ENCODE data around the gene CLIP1.
A peak's percentile ranks its signal among the peaks of the same experiment; 100 is the strongest.
"Not testable (repeated sequence)": the region's sequence is repeated elsewhere in the genome, so short reads cannot be mapped to it uniquely, and the experiment has no call there.

The CLIP1 gene

DNA sequence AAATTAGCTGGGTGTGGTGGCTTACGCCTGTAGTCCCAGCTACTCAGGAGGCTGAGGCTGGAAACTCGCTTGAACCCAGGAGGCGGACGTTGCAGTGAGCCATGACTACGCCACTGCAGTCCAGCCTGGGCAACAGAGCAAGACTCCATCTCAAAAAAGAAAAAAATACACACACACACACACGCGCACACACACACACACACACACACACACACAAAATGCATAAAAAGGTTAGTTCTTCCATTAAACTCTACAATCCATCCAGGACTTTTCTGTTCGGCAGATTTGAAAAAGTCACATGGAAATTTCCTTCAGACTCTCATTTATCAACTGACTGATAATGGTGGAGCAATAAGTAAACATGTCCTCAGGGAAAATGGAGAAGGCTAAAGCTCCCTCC lies 147.0 kb downstream of the CLIP1 start:
- TF ChIP-seq, protein P1, sequence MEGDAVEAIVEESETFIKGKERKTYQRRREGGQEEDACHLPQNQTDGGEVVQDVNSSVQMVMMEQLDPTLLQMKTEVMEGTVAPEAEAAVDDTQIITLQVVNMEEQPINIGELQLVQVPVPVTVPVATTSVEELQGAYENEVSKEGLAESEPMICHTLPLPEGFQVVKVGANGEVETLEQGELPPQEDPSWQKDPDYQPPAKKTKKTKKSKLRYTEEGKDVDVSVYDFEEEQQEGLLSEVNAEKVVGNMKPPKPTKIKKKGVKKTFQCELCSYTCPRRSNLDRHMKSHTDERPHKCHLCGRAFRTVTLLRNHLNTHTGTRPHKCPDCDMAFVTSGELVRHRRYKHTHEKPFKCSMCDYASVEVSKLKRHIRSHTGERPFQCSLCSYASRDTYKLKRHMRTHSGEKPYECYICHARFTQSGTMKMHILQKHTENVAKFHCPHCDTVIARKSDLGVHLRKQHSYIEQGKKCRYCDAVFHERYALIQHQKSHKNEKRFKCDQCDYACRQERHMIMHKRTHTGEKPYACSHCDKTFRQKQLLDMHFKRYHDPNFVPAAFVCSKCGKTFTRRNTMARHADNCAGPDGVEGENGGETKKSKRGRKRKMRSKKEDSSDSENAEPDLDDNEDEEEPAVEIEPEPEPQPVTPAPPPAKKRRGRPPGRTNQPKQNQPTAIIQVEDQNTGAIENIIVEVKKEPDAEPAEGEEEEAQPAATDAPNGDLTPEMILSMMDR (IDR thresholded peaks at IDR 0.05; ENCODE audit: insufficient read depth, low read length, missing control alignments): no peak
- POLR2A ChIA-PET: no interaction called here
- DNase-seq (ENCODE audit: low read depth, low spot score): no peak
- no peak overlapping the region for H3K4me3 ChIP-seq (ENCODE audit: low read depth, low read length)
- CTCF ChIA-PET: interaction anchor here (1.0 kb wide), 1 partner anchor 81 kb away, joined by 3 read pairs; no protein-coding TSS in a partner anchor

DNA sequence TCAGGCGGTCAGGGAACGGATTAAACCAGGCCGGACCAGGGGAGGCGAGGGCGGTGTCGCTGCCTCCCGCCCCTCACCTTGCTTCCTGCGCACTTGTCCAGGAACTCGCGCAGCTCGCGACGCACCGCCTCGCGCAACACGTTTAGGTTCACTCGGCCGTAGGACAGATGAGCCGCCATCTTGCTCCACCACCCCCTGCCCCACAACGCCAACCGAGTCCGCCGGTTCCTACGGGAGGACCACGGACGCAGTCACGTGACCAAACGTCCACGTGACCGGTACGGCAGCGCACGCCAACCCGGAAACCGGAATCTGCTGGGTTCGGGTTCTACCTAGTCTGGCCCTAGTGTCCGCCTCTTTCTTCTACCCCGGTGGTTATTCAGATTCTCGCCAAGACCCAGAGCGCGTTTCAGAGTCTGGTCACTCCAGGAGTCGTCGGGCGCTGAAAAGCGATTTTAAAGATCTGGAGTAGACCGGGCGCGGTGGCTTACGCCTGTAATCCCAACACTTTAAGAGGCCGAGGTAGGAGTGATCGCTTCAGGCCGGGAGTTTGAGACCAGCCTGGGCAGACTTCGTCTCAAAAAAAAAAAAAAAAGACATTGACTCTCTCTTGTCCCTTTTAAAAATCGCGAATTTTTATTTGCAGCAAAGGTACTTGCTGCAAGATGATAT lies 156.1 kb downstream of the CLIP1 start, which contains the start of gene VPS33A:
VPS33A (minus strand) TSS at position 265 of the 672 bp plus-strand sequence; CDS start at position 179, 86 bp downstream.
- DNase-seq (ENCODE audit: low read depth, low spot score): peak; percentile 92
- TF ChIP-seq, protein P1 (IDR thresholded peaks at IDR 0.05; ENCODE audit: insufficient read depth, low read length, missing control alignments): no peak
- peak within 1 kb of the TSS; percentile 99 for H3K4me3 ChIP-seq (ENCODE audit: low read depth, low read length)
- POLR2A ChIA-PET: interaction anchor here (0.9 kb wide), 1 partner anchor 16 kb away, joined by 4 read pairs; no protein-coding TSS in a partner anchor
- CTCF ChIA-PET: interaction anchor here (0.9 kb wide), 1 partner anchor 51 kb away, joined by 3 read pairs; no protein-coding TSS in a partner anchor

DNA sequence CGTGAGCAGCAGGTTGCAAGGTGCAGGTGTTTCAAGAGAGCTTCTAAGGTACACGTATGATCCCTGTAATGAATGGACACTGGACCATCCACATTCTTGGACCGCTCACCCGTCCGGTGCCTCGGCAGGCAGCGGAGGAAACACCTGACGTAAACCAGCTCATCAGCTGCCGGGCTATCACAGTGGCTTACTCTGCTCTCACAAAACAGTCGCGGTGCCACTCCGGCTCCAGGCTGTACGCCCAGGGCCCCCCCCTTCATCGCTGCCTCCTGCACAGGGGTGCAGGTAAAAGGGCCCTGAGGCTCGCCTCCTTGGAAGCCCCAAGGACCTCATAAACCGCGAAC lies 156.6 kb downstream of the CLIP1 start:
- ChIA-PET CTCF (no interaction called here), POLR2A (no interaction called here)
- TF ChIP-seq, protein P1 (IDR thresholded peaks at IDR 0.05; ENCODE audit: insufficient read depth, low read length, missing control alignments): no peak
- DNase-seq (ENCODE audit: low read depth, low spot score): no peak
- peak overlapping the region; percentile 99 for H3K4me3 ChIP-seq (ENCODE audit: low read depth, low read length)

DNA sequence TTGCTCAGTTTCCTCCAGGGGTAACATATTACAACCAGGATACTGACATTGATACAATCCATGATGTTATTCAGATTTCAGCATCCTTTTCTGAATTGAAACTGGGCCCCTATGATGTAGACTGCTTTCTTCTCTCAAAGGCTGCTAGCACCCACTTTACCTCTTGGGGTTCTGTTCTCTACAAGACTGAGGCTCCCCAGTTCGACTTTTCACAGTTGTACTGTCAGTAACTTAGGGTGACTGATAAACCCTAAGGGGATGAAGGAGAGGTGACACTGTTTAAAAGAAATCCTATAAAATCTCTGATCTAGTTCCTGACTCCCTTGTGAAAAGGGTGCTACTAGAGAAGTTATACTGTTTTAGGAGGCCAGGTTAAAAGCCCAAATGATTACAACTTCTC lies 157.0 kb downstream of the CLIP1 start:
- POLR2A ChIA-PET: no interaction called here
- CTCF ChIA-PET: no interaction called here
- TF ChIP-seq, protein P1 (IDR thresholded peaks at IDR 0.05; ENCODE audit: insufficient read depth, low read length, missing control alignments): no peak
- H3K4me3 ChIP-seq (ENCODE audit: low read depth, low read length): peak overlapping the region; percentile 99
- no peak for DNase-seq (ENCODE audit: low read depth, low spot score)

DNA sequence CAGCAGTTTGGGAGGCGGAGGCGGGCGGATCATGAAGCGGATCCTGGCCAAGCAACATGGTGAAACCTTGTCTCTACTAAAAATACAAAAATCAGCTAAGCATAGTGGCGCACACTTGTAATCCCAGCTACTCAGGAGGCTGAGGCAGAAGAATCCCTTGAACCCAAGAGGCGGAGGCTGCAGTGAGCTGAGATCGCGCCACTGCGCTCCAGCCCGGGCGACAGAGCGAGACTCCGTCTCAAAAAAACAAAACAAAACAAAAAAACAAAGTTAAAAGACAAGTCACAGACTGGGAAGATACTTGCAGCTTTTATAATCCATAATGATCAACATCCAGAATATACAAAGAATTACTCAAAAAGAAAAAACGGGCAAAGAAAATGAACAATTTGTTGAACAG lies 161.7 kb downstream of the CLIP1 start:
- DNase-seq (ENCODE audit: low read depth, low spot score); H3K4me3 ChIP-seq (ENCODE audit: low read depth, low read length); POLR2A ChIA-PET; CTCF ChIA-PET: not testable (repeated sequence)

DNA sequence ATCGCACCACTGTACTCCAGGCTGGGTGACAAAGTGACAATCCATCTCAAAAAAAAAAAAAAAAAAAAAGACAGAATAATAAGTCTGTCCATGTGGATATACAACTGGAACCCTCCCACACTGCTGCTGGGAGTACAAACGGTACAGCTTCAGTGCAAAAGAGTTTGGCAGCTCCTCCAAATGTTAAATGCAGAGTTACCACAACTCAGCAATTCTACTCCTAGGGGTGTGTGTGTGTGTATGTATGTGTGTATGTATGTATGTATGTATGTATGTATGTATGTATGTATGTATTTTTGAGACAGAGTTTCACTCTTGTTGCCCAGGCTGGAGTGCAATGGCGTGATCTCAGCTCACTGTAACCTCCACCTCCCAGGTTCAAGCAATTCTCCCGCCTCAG lies 163.5 kb downstream of the CLIP1 start:
- POLR2A ChIA-PET: interaction anchor here (0.7 kb wide), 1 partner anchor 363 kb away, joined by 4 read pairs; no protein-coding TSS in a partner anchor
- not testable (repeated sequence) for DNase-seq (ENCODE audit: low read depth, low spot score)

DNA sequence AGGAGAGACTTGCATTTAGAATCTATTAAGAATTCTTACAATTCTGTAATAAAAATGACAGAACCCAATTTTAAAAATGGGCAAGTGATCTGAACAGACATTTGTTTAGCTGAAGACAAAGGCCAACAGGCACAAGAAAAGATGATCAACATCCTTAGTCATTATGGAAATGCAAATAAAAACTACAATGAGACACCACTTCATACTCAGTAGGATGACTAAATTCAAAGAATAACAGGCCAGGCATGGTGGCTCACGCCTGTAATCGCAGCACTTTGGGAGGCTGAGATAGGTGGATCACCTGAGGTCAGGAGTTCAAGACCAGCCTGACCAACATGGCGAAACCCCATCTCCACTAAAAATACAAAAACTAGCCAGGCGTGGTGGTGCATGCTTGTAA lies 164.0 kb downstream of the CLIP1 start:
- CTCF ChIA-PET; POLR2A ChIA-PET; DNase-seq (ENCODE audit: low read depth, low spot score); H3K4me3 ChIP-seq (ENCODE audit: low read depth, low read length): not testable (repeated sequence)

More for the DNA sequence above, 163.5 kb downstream of the CLIP1 start:
- CTCF ChIA-PET; H3K4me3 ChIP-seq (ENCODE audit: low read depth, low read length): not testable (repeated sequence)

DNA sequence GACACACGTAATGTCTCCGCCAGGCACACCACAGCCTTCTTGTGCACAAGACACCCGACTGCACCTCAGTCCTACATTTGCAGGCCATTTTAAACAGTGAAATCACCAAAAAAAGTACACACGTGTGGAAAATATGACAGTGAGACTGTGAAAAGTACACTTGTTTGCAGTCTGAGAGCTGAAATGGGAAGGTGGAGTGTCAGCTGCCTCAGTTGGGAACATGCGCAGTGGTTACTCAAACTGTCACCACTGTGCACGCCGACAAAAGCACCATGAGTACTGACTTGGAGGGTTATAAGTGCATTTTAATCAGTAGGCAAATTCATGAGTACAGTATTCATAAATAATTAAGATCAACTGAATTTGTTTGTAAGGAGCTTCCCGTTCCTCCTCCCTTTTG lies 171.9 kb downstream of the CLIP1 start:
- DNase-seq (ENCODE audit: low read depth, low spot score): no peak
- H3K4me3 ChIP-seq (ENCODE audit: low read depth, low read length): no peak overlapping the region
- TF ChIP-seq, protein P1 (IDR thresholded peaks at IDR 0.05; ENCODE audit: insufficient read depth, low read length, missing control alignments): no peak
- POLR2A ChIA-PET: no interaction called here
- CTCF ChIA-PET: no interaction called here

Data from AG04449 (cell line).